Measurements from ENCODE around the gene TM2D3.

TM2D3 gene

GRCh38 chr15:101623367-101624304 is 28.5 kb downstream of the TM2D3 start:
- DNase-seq, result no peak
- TF ChIP-seq GATA1 (IDR thresholded peaks at IDR 0.05; ENCODE audit: low read depth, low read length) (no peak), POLR2A (IDR thresholded peaks at IDR 0.05; ENCODE audit: low read length) (no peak)

GRCh38 chr15:101621961-101622360 is 30.2 kb downstream of the TM2D3 start:
- no peak for DNase-seq
- no peak for TF ChIP-seq GATA1 (IDR thresholded peaks at IDR 0.05; ENCODE audit: low read depth, low read length)
- TF ChIP-seq POLR2A (IDR thresholded peaks at IDR 0.05; ENCODE audit: low read length), result no peak

- DNase-seq, result no peak
These were observed 31.5 kb downstream of the TM2D3 start for GRCh38 chr15:101620671-101621070.

GRCh38 chr15:101619615-101619865 is 32.6 kb downstream of the TM2D3 start:
- TF ChIP-seq GATA1 (IDR thresholded peaks at IDR 0.05; ENCODE audit: low read depth, low read length) (no peak), POLR2A (IDR thresholded peaks at IDR 0.05; ENCODE audit: low read length) (no peak)
- DNase-seq, result no peak

More at GRCh38 chr15:101620671-101621070, 31.5 kb downstream of the TM2D3 start:
- TF ChIP-seq POLR2A (IDR thresholded peaks at IDR 0.05; ENCODE audit: low read length) (no peak), GATA1 (IDR thresholded peaks at IDR 0.05; ENCODE audit: low read depth, low read length) (no peak)

- DNase-seq, result no peak
- TF ChIP-seq POLR2A (IDR thresholded peaks at IDR 0.05; ENCODE audit: low read length), result no peak
- no peak for TF ChIP-seq GATA1 (IDR thresholded peaks at IDR 0.05; ENCODE audit: low read depth, low read length)
These were observed 33.1 kb downstream of the TM2D3 start for GRCh38 chr15:101618851-101619614.

GRCh38 chr15:101618076-101618475 is 34.1 kb downstream of the TM2D3 start:
- no peak for TF ChIP-seq GATA1 (IDR thresholded peaks at IDR 0.05; ENCODE audit: low read depth, low read length)
- TF ChIP-seq POLR2A (IDR thresholded peaks at IDR 0.05; ENCODE audit: low read length), result no peak
- no peak for DNase-seq

- TF ChIP-seq GATA1 (IDR thresholded peaks at IDR 0.05; ENCODE audit: low read depth, low read length) (no peak), POLR2A (IDR thresholded peaks at IDR 0.05; ENCODE audit: low read length) (no peak)
- DNase-seq, result no peak
These were observed 34.7 kb downstream of the TM2D3 start for GRCh38 chr15:101617390-101617965.

GRCh38 chr15:101615986-101616848 is 36.0 kb downstream of the TM2D3 start:
- TF ChIP-seq POLR2A (IDR thresholded peaks at IDR 0.05; ENCODE audit: low read length) (no peak), GATA1 (IDR thresholded peaks at IDR 0.05; ENCODE audit: low read depth, low read length) (no peak)
- no peak for DNase-seq

- DNase-seq, result no peak
- no peak for TF ChIP-seq POLR2A (IDR thresholded peaks at IDR 0.05; ENCODE audit: low read length)
- TF ChIP-seq GATA1 (IDR thresholded peaks at IDR 0.05; ENCODE audit: low read depth, low read length), result no peak
These were observed 36.7 kb downstream of the TM2D3 start for GRCh38 chr15:101615414-101615985.

- no peak for DNase-seq
- TF ChIP-seq GATA1 (IDR thresholded peaks at IDR 0.05; ENCODE audit: low read depth, low read length), result no peak
- TF ChIP-seq POLR2A (IDR thresholded peaks at IDR 0.05; ENCODE audit: low read length), result no peak
These were observed 37.4 kb downstream of the TM2D3 start for GRCh38 chr15:101614761-101615160.

GRCh38 chr15:101614001-101614585 is 38.1 kb downstream of the TM2D3 start:
- DNase-seq, result no peak
- no peak for TF ChIP-seq POLR2A (IDR thresholded peaks at IDR 0.05; ENCODE audit: low read length)
- TF ChIP-seq GATA1 (IDR thresholded peaks at IDR 0.05; ENCODE audit: low read depth, low read length), result no peak

- TF ChIP-seq POLR2A (IDR thresholded peaks at IDR 0.05; ENCODE audit: low read length) (no peak), GATA1 (IDR thresholded peaks at IDR 0.05; ENCODE audit: low read depth, low read length) (no peak)
- no peak for DNase-seq
These were observed 38.8 kb downstream of the TM2D3 start for GRCh38 chr15:101613130-101614000.

Data from erythroblast (primary cell).